Liver (tissue), 9 donors: Measurements from ENCODE around the gene EFCAB14. TPM values are rescaled to one million over a fixed set of nuclear protein-coding genes. Genes with fewer than 3 reads are reported as not detected.

Experiments
- DNase-seq: peaks from one replicate; pipeline ENCODE4 v3.0.0-alpha.2; 2017; ENCODE audit warnings: low spot score
- H3K27ac ChIP-seq, 2 donors: one replicate each; pipeline ENCODE4 v1.7.0; 2013; ENCODE audit warnings: inconsistent platforms in 2 of 2, low read length in 2 of 2, control low read depth in 1 of 2, low read depth in 1 of 2, mild to moderate bottlenecking in 1 of 2
- H3K27me3 ChIP-seq, 4 donors: one replicate each; pipeline versions ENCODE4 v1.6.1 to v1.7.0; 2013; ENCODE audit warnings: low read length in 3 of 4, inconsistent platforms in 1 of 4, mild to moderate bottlenecking in 1 of 4, moderate library complexity in 1 of 4; ENCODE audit not compliant: control insufficient read depth in 4 of 4, insufficient read depth in 4 of 4
- H3K36me3 ChIP-seq, 4 donors: one replicate each; pipeline versions ENCODE4 v1.6.1 to v1.7.0; 2013; ENCODE audit warnings: low read length in 3 of 4, mild to moderate bottlenecking in 3 of 4, low read depth in 1 of 4, moderate library complexity in 1 of 4; ENCODE audit not compliant: control insufficient read depth in 4 of 4, insufficient read depth in 3 of 4
- H3K4me1 ChIP-seq, 4 donors: one replicate each; pipeline versions ENCODE4 v1.6.1 to v1.7.0; 2013; ENCODE audit warnings: low read length in 3 of 4, mild to moderate bottlenecking in 3 of 4, moderate library complexity in 1 of 4; ENCODE audit not compliant: control insufficient read depth in 4 of 4, insufficient read depth in 4 of 4
- H3K4me3 ChIP-seq, 3 donors: one replicate each; pipeline versions ENCODE4 v1.6.1 to v1.7.0; 2013; ENCODE audit warnings: low read length in 3 of 3, control low read depth in 1 of 3, low read depth in 1 of 3, mild to moderate bottlenecking in 1 of 3
- H3K9ac ChIP-seq, 2 donors: one replicate each; pipeline ENCODE4 v1.7.0; 2013; ENCODE audit warnings: low read length in 2 of 2, mild to moderate bottlenecking in 2 of 2, moderate library complexity in 2 of 2, control low read depth in 1 of 2, low read depth in 1 of 2
- H3K9me3 ChIP-seq, 4 donors: one replicate each; pipeline versions ENCODE4 v1.6.1 to v1.7.0; 2013; ENCODE audit warnings: low read length in 3 of 4; ENCODE audit not compliant: control insufficient read depth in 4 of 4
- ATF3 ChIP-seq: IDR thresholded peaks from 2 replicates; pipeline ENCODE4 v1.6.1; 2016; ENCODE audit warnings: antibody characterized with exemption
- CTCF ChIP-seq: fragments of 150-350 bp; IDR thresholded peaks from 2 replicates; pipeline ENCODE4 v1.5.1; 2017; ENCODE audit warnings: improper control_type of control experiment, low read depth, low read length; ENCODE audit not compliant: missing input control
- EGR1 ChIP-seq, 2 donors: IDR thresholded peaks; 2 replicates each; pipeline ENCODE4 v1.6.1; 2016 to 2018; ENCODE audit warnings: antibody characterized with exemption in 2 of 2, low read depth in 2 of 2
- FOXA1 ChIP-seq: IDR thresholded peaks from 2 replicates; pipeline ENCODE4 v1.6.1; 2016; ENCODE audit warnings: antibody characterized with exemption
- FOXA2 ChIP-seq: IDR thresholded peaks from 2 replicates; pipeline ENCODE4 v1.6.1; 2016; ENCODE audit warnings: antibody characterized with exemption
- GABPA ChIP-seq, 2 donors: IDR thresholded peaks in 1 of 2; conservative IDR thresholded peaks in 1 of 2; 2 replicates each; pipeline ENCODE4 v1.6.1; 2016; ENCODE audit warnings: antibody characterized with exemption in 2 of 2, mild to moderate bottlenecking in 1 of 2, moderate library complexity in 1 of 2
- HNF4A ChIP-seq, 2 donors: conservative IDR thresholded peaks; 2 replicates each; pipeline ENCODE4 v1.6.1; 2016; ENCODE audit warnings: antibody characterized with exemption in 2 of 2, mild to moderate bottlenecking in 2 of 2
- HNF4G ChIP-seq: IDR thresholded peaks from 2 replicates; pipeline ENCODE4 v1.6.1; 2016; ENCODE audit warnings: antibody characterized with exemption
- JUND ChIP-seq, 2 donors: IDR thresholded peaks; 2 replicates each; pipeline ENCODE4 v1.6.1; 2016; ENCODE audit warnings: antibody characterized with exemption in 2 of 2
- MAX ChIP-seq: IDR thresholded peaks from 2 replicates; pipeline ENCODE4 v1.6.1; 2016; ENCODE audit warnings: antibody characterized with exemption
- NR2F2 ChIP-seq: IDR thresholded peaks from 2 replicates; pipeline ENCODE4 v1.6.1; 2016; ENCODE audit warnings: antibody characterized with exemption
- RAD21 ChIP-seq, 2 donors: IDR thresholded peaks; 2 replicates each; pipeline ENCODE4 v1.6.1; 2016; ENCODE audit warnings: antibody characterized with exemption in 2 of 2, mild to moderate bottlenecking in 2 of 2
- REST ChIP-seq: IDR thresholded peaks from 2 replicates; pipeline ENCODE4 v1.6.1; 2016; ENCODE audit warnings: antibody characterized with exemption, mild to moderate bottlenecking
- RXRA ChIP-seq, 2 donors: IDR thresholded peaks; 2 replicates each; pipeline ENCODE4 v1.6.1; 2017 to 2018; ENCODE audit warnings: antibody characterized with exemption in 2 of 2, mild to moderate bottlenecking in 1 of 2
- SP1 ChIP-seq: IDR thresholded peaks from 2 replicates; pipeline ENCODE4 v1.6.1; 2018; ENCODE audit warnings: antibody characterized with exemption, mild to moderate bottlenecking
- TAF1 ChIP-seq: conservative IDR thresholded peaks from 2 replicates; pipeline ENCODE4 v1.6.1; 2016; ENCODE audit warnings: antibody characterized with exemption, mild to moderate bottlenecking
- YY1 ChIP-seq: IDR thresholded peaks from 2 replicates; pipeline ENCODE4 v1.6.1; 2016; ENCODE audit warnings: antibody characterized with exemption, mild to moderate bottlenecking
- ZBTB33 ChIP-seq: IDR thresholded peaks from 2 replicates; pipeline ENCODE4 v1.6.1; 2016; ENCODE audit warnings: antibody characterized with exemption
- WGBS: extraction: QIAGEN DNeasy Blood & Tissue Kit; methylation state at CpG from one replicate; pipeline ENCODE4 v1.1.7; 2013; 5-methylcytosine and 5-hydroxymethylcytosine counted together
- polyA plus RNA-seq, 2 donors: library from polyadenylated mRNA; stranded (reverse) in 1 of 2; unstranded in 1 of 2; fragments of 200-250 nt in 1 of 2; fragments of >200 nt in 1 of 2; fragmentation: Nextera tagmentation in 1 of 2; extraction: Ambion mirVana in 1 of 2; gene quantifications; one replicate each; pipeline versions ENCODE4 v1.2.1 to v1.2.3, GENCODE V29; 2013 to 2015
- total RNA-seq, 2 donors: library from RNA; depleted of rRNA; stranded (reverse); fragments of >200 nt; gene quantifications; one replicate each; pipeline ENCODE4 v1.2.3, GENCODE V29; 2014
- donor health status: healthy.
- donor health status: healthy.
- donor health status: healthy.
- donor health status: healthy.
- donor health status: healthy.

The EFCAB14 gene
- total and polyA plus RNA-seq, 4 donors: 14.8 to 34.6 (median 23.7) TPM

GRCh38 chr1:46657775-46658174 is 61.1 kb downstream of the EFCAB14 start:
- Histone ChIP-seq H3K4me3 (no peak overlapping the region), H3K9ac (no peak overlapping the region), H3K4me1 (no peaks in the 10 kb centered on the region), H3K36me3 (peaks cover 0 to 41% (median 32%) of the 10 kb centered on the region in 4 donors), H3K9me3 (no peaks in the 10 kb centered on the region), H3K27me3 (no peaks in the 10 kb centered on the region), H3K27ac (no peak overlapping the region)
- no peak for DNase-seq
- 96% methylated on average over 1 of the region's 1 CpG for WGBS
- TF ChIP-seq RAD21 (IDR thresholded peaks at IDR 0.05) (no peak), SP1 (no peak), EGR1 (IDR thresholded peaks at IDR 0.05; ENCODE audit: low read depth in 2 of 2) (no peak), CTCF (no peak), FOXA2 (no peak), JUND (IDR thresholded peaks at IDR 0.05) (no peak), ATF3 (no peak), HNF4G (no peak), HNF4A (conservative IDR thresholded peaks at IDR 0.05) (no peak), TAF1 (no peak), FOXA1 (no peak), GABPA (IDR thresholded peaks at IDR 0.05 in 1 of 2, conservative IDR thresholded peaks at IDR 0.05 in 1 of 2) (no peak), RXRA (IDR thresholded peaks at IDR 0.05) (no peak), ZBTB33 (no peak), REST (no peak), NR2F2 (no peak)

GRCh38 chr1:46656643-46657042 is 62.3 kb downstream of the EFCAB14 start:
- Histone ChIP-seq H3K9ac (no peak overlapping the region), H3K27ac (no peak overlapping the region), H3K9me3 (no peaks in the 10 kb centered on the region), H3K36me3 (peaks cover 0 to 46% (median 34%) of the 10 kb centered on the region in 4 donors), H3K27me3 (no peaks in the 10 kb centered on the region), H3K4me1 (no peaks in the 10 kb centered on the region), H3K4me3 (no peak overlapping the region)
- 95% methylated on average over 2 of the region's 2 CpGs for WGBS
- no peak for DNase-seq
- TF ChIP-seq YY1: no peak
- TF ChIP-seq ZBTB33: no peak
- TF ChIP-seq ATF3: no peak
- no peak for TF ChIP-seq GABPA (IDR thresholded peaks at IDR 0.05 in 1 of 2, conservative IDR thresholded peaks at IDR 0.05 in 1 of 2)
- TF ChIP-seq EGR1 (IDR thresholded peaks at IDR 0.05; ENCODE audit: low read depth in 2 of 2): no peak
- TF ChIP-seq HNF4G: no peak
- no peak for TF ChIP-seq FOXA1
- no peak for TF ChIP-seq TAF1
- no peak for TF ChIP-seq SP1
- no peak for TF ChIP-seq MAX
- TF ChIP-seq RAD21 (IDR thresholded peaks at IDR 0.05): no peak
- no peak for TF ChIP-seq RXRA (IDR thresholded peaks at IDR 0.05)
- no peak for TF ChIP-seq NR2F2
- TF ChIP-seq CTCF: no peak
- no peak for TF ChIP-seq HNF4A (conservative IDR thresholded peaks at IDR 0.05)
- TF ChIP-seq JUND (IDR thresholded peaks at IDR 0.05): no peak
- TF ChIP-seq FOXA2: no peak
